Tibial artery (tissue), 4 donors: ENCODE results near the gene INTS4.

ENCODE experiments used
- DNase-seq, 2 donors: peaks; one replicate each; pipeline ENCODE4 v3.0.0-alpha.2; 2019
- H3K27ac ChIP-seq, 2 donors: fragments of 200-600 bp; sonication (generic) in 1 of 2; 1 replicate in 1 of 2; 2 replicates in 1 of 2; pipeline ENCODE4 v1.5.1; 2018 to 2019; ENCODE audit warnings: mild to moderate bottlenecking in 1 of 2
- H3K27me3 ChIP-seq, 2 donors: fragments of 200-600 bp; sonication (generic) in 1 of 2; one replicate each; pipeline versions ENCODE4 v1.5.1 to v1.6.0; 2016 to 2019
- H3K36me3 ChIP-seq, 3 donors: fragments of 200-600 bp; sonication (generic) in 2 of 3; one replicate each; pipeline ENCODE4 v1.5.1; 2016 to 2019; ENCODE audit warnings: mild to moderate bottlenecking in 2 of 3
- H3K4me1 ChIP-seq, 4 donors: fragments of 200-600 bp; sonication (generic) in 2 of 4; 1 replicate in 3 of 4; 2 replicates in 1 of 4; pipeline ENCODE4 v1.5.1; 2016 to 2019
- H3K4me3 ChIP-seq, 2 donors: fragments of 200-600 bp; sonication (generic) in 1 of 2; 1 replicate in 1 of 2; 2 replicates in 1 of 2; pipeline ENCODE4 v1.5.1; 2018 to 2019; ENCODE audit warnings: mild to moderate bottlenecking in 2 of 2
- H3K9me3 ChIP-seq, 3 donors: fragments of 200-600 bp; sonication (generic) in 1 of 3; one replicate each; pipeline ENCODE4 v1.5.1; 2016 to 2019
- intact Hi-C: fragments of 100-400 bp; cut with DNase I; formaldehyde crosslinking; loops from one replicate; pipeline ENCODE4 v1.15.0; 2023; ENCODE audit warnings: low total_unique reads
- TF ChIP-seq, protein P1 (sequence below), 2 experiments: fragments of 200-600 bp in 1 of 2; fragments of 450-650 bp in 1 of 2; IDR thresholded peaks; one replicate each; pipeline ENCODE4 v1.5.1; 2017 to 2019; ENCODE audit warnings: antibody characterized with exemption in 2 of 2, mild to moderate bottlenecking in 1 of 2, moderate library complexity in 1 of 2

The INTS4 gene

DNA sequence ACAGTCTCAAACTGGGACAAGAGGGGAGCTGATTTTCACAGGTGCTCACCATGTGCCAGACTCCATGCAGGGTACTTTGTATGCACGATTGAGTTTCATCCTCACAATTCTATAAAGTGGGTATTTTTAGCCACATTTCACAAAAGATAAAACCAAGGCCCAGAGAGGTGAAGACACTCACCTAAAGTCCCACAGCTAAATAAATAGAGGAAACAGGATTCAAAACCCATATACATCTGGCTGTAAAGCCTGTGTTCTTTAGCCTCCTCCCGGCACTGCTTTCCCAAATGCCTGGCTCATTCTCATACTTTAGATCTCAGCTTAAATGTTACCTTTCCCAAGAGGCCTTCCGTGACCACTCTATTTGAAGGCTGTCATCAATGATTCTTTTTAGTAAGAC, 41.8 kb upstream of the INTS4 start:
- DNase-seq, result no peak
- Histone ChIP-seq H3K27ac (no peak overlapping the region), H3K9me3 (no peaks in the 10 kb centered on the region), H3K27me3 (no peaks in the 10 kb centered on the region), H3K4me3 (no peak overlapping the region), H3K36me3 (no peaks in the 10 kb centered on the region), H3K4me1 (peaks cover 0 to 37% (median 13%) of the 10 kb centered on the region in 4 donors)
- intact Hi-C loops, result no loop called here
- TF ChIP-seq, protein P1, sequence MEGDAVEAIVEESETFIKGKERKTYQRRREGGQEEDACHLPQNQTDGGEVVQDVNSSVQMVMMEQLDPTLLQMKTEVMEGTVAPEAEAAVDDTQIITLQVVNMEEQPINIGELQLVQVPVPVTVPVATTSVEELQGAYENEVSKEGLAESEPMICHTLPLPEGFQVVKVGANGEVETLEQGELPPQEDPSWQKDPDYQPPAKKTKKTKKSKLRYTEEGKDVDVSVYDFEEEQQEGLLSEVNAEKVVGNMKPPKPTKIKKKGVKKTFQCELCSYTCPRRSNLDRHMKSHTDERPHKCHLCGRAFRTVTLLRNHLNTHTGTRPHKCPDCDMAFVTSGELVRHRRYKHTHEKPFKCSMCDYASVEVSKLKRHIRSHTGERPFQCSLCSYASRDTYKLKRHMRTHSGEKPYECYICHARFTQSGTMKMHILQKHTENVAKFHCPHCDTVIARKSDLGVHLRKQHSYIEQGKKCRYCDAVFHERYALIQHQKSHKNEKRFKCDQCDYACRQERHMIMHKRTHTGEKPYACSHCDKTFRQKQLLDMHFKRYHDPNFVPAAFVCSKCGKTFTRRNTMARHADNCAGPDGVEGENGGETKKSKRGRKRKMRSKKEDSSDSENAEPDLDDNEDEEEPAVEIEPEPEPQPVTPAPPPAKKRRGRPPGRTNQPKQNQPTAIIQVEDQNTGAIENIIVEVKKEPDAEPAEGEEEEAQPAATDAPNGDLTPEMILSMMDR (IDR thresholded peaks at IDR 0.05), result no peak

DNA sequence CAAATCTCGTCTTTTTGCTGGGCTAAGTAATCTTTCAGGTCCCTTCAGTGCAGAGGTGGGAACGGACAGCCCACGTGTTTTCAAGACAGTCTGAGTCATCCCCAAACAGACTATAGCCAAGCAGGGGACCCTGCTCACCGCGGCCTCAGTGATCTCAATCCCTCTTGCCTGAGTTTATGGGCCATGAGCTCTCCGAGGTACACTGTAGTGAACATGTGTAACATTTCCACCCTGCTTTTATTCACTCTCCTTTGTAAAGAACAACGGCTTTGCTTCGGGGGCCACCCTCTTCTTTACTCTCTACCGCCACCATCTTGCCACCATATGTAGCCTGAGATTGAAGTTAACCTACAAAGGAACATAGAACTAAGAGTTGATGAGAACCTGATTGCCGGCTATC, 40.2 kb upstream of the INTS4 start:
- Histone ChIP-seq H3K27me3 (no peaks in the 10 kb centered on the region), H3K9me3 (no peaks in the 10 kb centered on the region), H3K4me1 (peaks cover 0 to 31% (median 11%) of the 10 kb centered on the region in 4 donors), H3K4me3 (no peak overlapping the region), H3K36me3 (no peaks in the 10 kb centered on the region), H3K27ac (no peak overlapping the region)
- intact Hi-C loops, result no loop called here
- TF ChIP-seq, protein P1 (IDR thresholded peaks at IDR 0.05), result no peak
- DNase-seq, result no peak

DNA sequence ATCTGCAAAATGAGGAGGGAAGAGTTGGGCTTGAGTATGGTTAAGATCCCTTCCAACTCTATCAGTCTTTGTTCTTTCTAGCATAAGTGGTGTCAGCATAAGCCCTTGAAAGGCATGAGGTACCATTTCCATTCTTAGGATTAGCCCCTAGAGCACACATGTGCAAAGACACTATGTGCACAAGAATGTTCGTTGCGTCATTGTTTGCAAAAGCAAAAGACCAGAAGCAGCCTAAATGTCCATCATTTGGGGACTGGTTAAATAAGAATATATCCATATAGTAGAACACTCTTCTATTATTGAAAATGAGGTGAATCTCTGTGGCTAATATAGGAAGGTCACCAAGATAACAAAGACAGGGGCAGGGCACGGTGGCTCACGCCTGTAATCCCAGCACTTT, 38.6 kb upstream of the INTS4 start:
- no peak for DNase-seq
- Histone ChIP-seq H3K4me3 (no peak overlapping the region), H3K9me3 (no peaks in the 10 kb centered on the region), H3K4me1 (peaks cover 0 to 18% (median 6%) of the 10 kb centered on the region in 4 donors), H3K27me3 (no peaks in the 10 kb centered on the region), H3K36me3 (no peaks in the 10 kb centered on the region), H3K27ac (no peak overlapping the region)
- intact Hi-C loops, result no loop called here
- TF ChIP-seq, protein P1 (IDR thresholded peaks at IDR 0.05), result no peak

DNA sequence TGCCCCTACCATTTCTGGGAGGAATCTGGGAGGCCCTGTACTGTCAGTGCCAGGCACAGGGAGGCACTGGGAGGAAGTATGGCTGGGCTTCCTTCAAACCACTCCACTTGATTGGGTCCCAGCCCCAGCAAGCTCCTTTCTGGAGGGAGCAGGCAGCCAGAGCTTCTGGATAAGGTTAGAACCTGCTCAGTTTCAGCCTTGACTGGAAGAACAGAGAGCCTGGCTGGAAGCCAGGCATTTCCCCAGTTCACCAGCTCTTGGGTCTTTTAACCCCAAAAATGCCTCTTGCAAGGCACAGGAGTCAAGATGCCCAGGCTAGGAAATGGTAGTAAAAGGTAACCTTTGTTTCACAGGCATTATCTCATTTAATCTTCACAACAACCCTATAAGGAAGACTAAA, 37.6 kb upstream of the INTS4 start:
- peaks cover 0 to 18% (median 6%) of the 10 kb centered on the region in 4 donors for H3K4me1 ChIP-seq
- no peak overlapping the region for H3K27ac ChIP-seq
- TF ChIP-seq, protein P1 (IDR thresholded peaks at IDR 0.05), result no peak
- H3K36me3 ChIP-seq, result no peaks in the 10 kb centered on the region
- no peaks in the 10 kb centered on the region for H3K9me3 ChIP-seq
- intact Hi-C loops, result no loop called here
- no peak overlapping the region for H3K4me3 ChIP-seq
- no peak for DNase-seq
- H3K27me3 ChIP-seq, result no peaks in the 10 kb centered on the region

DNA sequence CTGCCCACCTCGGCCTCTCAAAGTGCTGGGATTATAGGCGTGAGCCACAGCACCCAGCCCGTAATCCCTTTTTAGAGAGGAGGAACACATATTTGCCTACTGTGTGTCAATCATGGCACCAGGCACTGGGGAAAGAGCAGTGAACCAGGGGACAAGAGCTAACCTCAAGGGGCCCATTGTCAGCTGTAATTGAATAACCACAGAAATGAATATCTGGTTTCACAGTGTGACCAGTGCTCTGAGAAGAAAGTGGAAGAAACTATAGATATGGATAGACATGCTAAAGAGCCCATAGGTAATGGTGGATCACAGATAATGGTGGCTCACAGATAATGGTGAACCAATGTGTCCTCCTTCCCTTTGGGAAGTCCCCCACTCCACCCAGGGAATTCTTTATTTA, 37.2 kb upstream of the INTS4 start:
- intact Hi-C loops, result no loop called here

More for the DNA sequence above, 37.2 kb upstream of the INTS4 start:
- Histone ChIP-seq H3K4me1 (peaks cover 0 to 18% (median 6%) of the 10 kb centered on the region in 4 donors), H3K27me3 (no peaks in the 10 kb centered on the region), H3K4me3 (no peak overlapping the region), H3K36me3 (no peaks in the 10 kb centered on the region), H3K9me3 (no peaks in the 10 kb centered on the region), H3K27ac (no peak overlapping the region)
- TF ChIP-seq, protein P1 (IDR thresholded peaks at IDR 0.05), result no peak
- DNase-seq, result no peak
